MCF 10A (cell line): ENCODE results near the gene IL1F10. TPM values are rescaled to one million over a fixed set of nuclear protein-coding genes. Genes with fewer than 3 reads are reported as not detected.

Experiments used
- BruUV-seq: library from RNA; stranded (reverse); fragments of 400-500 nt; replicated peaks from 2 replicates; lab custom pipeline; 2021; lab: Mats Ljungman, UMichigan
- CTCF ChIA-PET: fragments of 300-600 bp; sonication (Branson Sonifier 250); formaldehyde crosslinking; extraction: SDS; loops from one replicate; lab custom pipeline; 2021; ENCODE audit warnings: antibody characterized with exemption, inconsistent platforms; lab: Yijun Ruan, JAX
- POLR2A ChIA-PET: fragments of 300-600, 350-650 bp; sonication (Branson Sonifier 250); formaldehyde crosslinking; extraction: SDS; loops from one replicate; lab custom pipeline; 2020; ENCODE audit warnings: antibody characterized with exemption, inconsistent platforms; lab: Yijun Ruan, JAX
- DNase-seq: peaks from one replicate; pipeline ENCODE4 v3.0.0-alpha.2; 2018; ENCODE audit not compliant: unreplicated experiment
- H3K27ac Mint-ChIP-seq: one replicate; pipeline ENCODE4 v1.8.0; 2022; ENCODE audit warnings: mild to moderate bottlenecking, low read depth, mixed read lengths; ENCODE audit not compliant: unreplicated experiment
- H3K27me3 Mint-ChIP-seq: one replicate; pipeline ENCODE4 v1.8.0; 2022; ENCODE audit warnings: mixed read lengths; ENCODE audit not compliant: insufficient read depth, unreplicated experiment
- H3K36me3 Mint-ChIP-seq: one replicate; pipeline ENCODE4 v1.8.0; 2022; ENCODE audit warnings: mild to moderate bottlenecking, moderate library complexity, mixed read lengths; ENCODE audit not compliant: insufficient read depth, unreplicated experiment
- H3K4me1 Mint-ChIP-seq: one replicate; pipeline ENCODE4 v1.8.0; 2022; ENCODE audit warnings: mixed read lengths; ENCODE audit not compliant: insufficient read depth, unreplicated experiment
- H3K4me3 Mint-ChIP-seq: one replicate; pipeline ENCODE4 v1.8.0; 2022; ENCODE audit warnings: mild to moderate bottlenecking, moderate library complexity, mixed read lengths; ENCODE audit not compliant: unreplicated experiment
- H3K9me3 Mint-ChIP-seq: one replicate; pipeline ENCODE4 v1.8.0; 2022; ENCODE audit warnings: mixed read lengths; ENCODE audit not compliant: unreplicated experiment
- intact Hi-C: fragments of 100-400 bp; cut with micrococcal nuclease; formaldehyde crosslinking; loops from 2 replicates; pipeline ENCODE4 v1.14.1; 2022
- total RNA-seq: library from RNA; stranded (reverse); gene quantifications from 2 replicates; pipeline ENCODE4 v1.2.3, GENCODE V29; 2022
- TF ChIP-seq, protein P1 (sequence below): fragments of 200-600 bp; IDR thresholded peaks from one replicate; pipeline ENCODE4 v1.8.0; 2022; ENCODE audit warnings: antibody characterized with exemption, mild to moderate bottlenecking; ENCODE audit not compliant: unreplicated experiment

Gene IL1F10
- total RNA-seq, 1 experiment from 2014 or later, result not detected

DNA sequence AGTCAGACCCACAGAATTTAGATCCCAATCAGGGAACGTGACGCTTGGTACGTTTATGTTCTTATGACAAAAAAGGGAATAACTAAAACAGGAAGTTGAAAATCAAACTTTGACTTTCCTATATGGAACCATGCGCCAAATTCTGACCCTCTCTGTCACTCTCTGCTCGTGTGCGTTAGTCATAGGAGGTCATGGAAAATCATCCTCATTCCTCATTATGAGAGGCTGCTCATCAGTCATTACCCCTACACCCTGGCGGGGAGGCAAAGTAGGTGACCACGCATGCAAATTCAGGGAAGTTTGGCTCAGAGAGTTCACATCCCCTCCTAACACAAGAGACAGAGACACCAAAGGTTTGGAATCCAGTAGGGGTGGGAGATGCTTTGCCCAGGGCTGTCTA, 15.5 kb downstream of the IL1F10 start:
- H3K4me3 Mint-ChIP-seq, result no peak overlapping the region
- no peaks in the 10 kb centered on the region for H3K27me3 Mint-ChIP-seq
- intact Hi-C loops, result loop anchor here (5.0 kb wide), 1 partner anchor 309 kb away; no protein-coding TSS in a partner anchor
- DNase-seq, result no peak
- CTCF ChIA-PET, result interaction anchor here (0.6 to 12.2 kb wide), 7 partner anchors 19 to 306 kb away, joined by 3 to 267 read pairs (median 5); no protein-coding TSS in a partner anchor
- H3K27ac Mint-ChIP-seq, result no peak overlapping the region
- no peaks in the 10 kb centered on the region for H3K36me3 Mint-ChIP-seq
- no peaks in the 10 kb centered on the region for H3K9me3 Mint-ChIP-seq
- H3K4me1 Mint-ChIP-seq, result peaks cover 33% of the 10 kb centered on the region
- TF ChIP-seq, protein P1, sequence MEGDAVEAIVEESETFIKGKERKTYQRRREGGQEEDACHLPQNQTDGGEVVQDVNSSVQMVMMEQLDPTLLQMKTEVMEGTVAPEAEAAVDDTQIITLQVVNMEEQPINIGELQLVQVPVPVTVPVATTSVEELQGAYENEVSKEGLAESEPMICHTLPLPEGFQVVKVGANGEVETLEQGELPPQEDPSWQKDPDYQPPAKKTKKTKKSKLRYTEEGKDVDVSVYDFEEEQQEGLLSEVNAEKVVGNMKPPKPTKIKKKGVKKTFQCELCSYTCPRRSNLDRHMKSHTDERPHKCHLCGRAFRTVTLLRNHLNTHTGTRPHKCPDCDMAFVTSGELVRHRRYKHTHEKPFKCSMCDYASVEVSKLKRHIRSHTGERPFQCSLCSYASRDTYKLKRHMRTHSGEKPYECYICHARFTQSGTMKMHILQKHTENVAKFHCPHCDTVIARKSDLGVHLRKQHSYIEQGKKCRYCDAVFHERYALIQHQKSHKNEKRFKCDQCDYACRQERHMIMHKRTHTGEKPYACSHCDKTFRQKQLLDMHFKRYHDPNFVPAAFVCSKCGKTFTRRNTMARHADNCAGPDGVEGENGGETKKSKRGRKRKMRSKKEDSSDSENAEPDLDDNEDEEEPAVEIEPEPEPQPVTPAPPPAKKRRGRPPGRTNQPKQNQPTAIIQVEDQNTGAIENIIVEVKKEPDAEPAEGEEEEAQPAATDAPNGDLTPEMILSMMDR, result no peak
- BruUV-seq, result no TSS peak
- POLR2A ChIA-PET, result interaction anchor here (0.7 kb wide), 1 partner anchor 33 kb away, joined by 3 read pairs; no protein-coding TSS in a partner anchor

DNA sequence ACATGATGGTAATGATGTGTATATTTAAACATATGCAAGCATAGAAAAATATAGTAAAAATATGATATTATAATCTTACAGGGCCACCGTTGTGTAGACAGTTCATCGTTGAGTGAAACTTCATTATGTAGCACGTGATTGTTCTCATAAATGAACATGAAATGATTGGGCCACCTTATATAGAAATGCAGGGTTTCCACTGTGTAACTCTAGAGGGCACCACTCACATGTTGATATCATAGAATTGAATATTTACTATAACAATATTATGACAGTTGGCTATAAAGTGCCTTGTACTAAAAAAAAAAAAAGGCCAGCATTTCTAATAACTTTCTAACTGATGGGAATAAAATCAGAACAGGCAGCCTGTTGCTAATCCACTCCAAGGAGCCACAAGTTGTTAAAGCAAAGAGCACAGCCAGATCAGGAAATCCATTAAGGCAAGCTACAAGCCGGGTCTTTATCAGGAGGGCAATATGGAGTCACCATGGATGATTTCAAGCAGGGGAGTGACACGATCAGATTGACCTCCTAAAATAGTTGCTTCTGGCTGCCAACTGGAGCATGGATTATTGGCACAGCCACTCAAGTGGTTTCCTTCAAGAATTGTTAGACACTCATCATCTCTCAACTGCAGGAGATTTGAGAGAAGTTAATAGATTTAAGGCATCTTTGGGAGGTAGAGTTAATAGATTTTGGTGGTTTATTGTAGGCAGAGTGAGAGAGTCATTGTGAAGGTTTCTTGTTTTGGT, 16.7 kb downstream of the IL1F10 start:
- no peaks in the 10 kb centered on the region for H3K9me3 Mint-ChIP-seq
- BruUV-seq, result no TSS peak
- no peaks in the 10 kb centered on the region for H3K27me3 Mint-ChIP-seq
- no peaks in the 10 kb centered on the region for H3K36me3 Mint-ChIP-seq
- TF ChIP-seq, protein P1, result peak; percentile 37
- DNase-seq, result peak; percentile 38
- H3K27ac Mint-ChIP-seq, result no peak overlapping the region
- ChIA-PET POLR2A (interaction anchor here (0.6 to 2.0 kb wide), 6 partner anchors 21 to 114 kb away, joined by 3 to 13 read pairs (median 4); no protein-coding TSS in a partner anchor), CTCF (interaction anchor here (0.6 to 12.2 kb wide), 16 partner anchors 9 to 355 kb away, joined by 3 to 267 read pairs (median 4); no protein-coding TSS in a partner anchor)
- intact Hi-C loops, result loop anchor here (1.0 to 5.0 kb wide), 2 partner anchors 115 to 308 kb away; no protein-coding TSS in a partner anchor
- H3K4me1 Mint-ChIP-seq, result peaks cover 22% of the 10 kb centered on the region
- no peak overlapping the region for H3K4me3 Mint-ChIP-seq

DNA sequence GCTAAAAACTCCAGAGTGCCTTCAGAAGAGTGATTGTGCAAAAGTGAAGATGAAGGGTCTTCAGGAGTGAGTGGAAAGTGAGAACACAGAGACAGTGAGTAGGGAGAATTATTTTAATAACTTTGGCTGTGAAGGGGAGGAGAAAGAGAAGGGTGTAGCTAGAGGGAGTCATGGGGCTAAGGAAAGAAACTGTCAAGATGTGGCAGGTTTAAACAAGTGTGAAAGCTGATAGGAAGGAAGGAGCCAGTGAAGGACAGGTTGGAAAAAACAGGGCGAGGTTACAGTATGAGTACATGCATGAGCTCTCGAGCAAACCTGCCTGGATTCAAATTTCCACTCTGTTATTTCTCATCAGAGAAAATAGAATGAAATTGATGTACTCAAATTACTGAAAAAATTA, 17.8 kb downstream of the IL1F10 start:
- TF ChIP-seq, protein P1, result no peak
- intact Hi-C loops, result no loop called here
- Mint-ChIP-seq H3K36me3 (no peaks in the 10 kb centered on the region), H3K4me3 (no peak overlapping the region), H3K9me3 (no peaks in the 10 kb centered on the region), H3K27me3 (no peaks in the 10 kb centered on the region), H3K27ac (no peak overlapping the region), H3K4me1 (peaks cover 11% of the 10 kb centered on the region)
- DNase-seq, result peak; percentile 52
- CTCF ChIA-PET, result interaction anchor here (0.7 to 12.2 kb wide), 14 partner anchors 9 to 305 kb away, joined by 3 to 267 read pairs (median 4); no protein-coding TSS in a partner anchor
- POLR2A ChIA-PET, result interaction anchor here (0.6 to 2.0 kb wide), 6 partner anchors 21 to 113 kb away, joined by 3 to 13 read pairs (median 4); no protein-coding TSS in a partner anchor
- no TSS peak for BruUV-seq
